HCT116 (cell line): ENCODE measurements around the gene C2CD2. TPM values are rescaled to one million over a fixed set of nuclear protein-coding genes. Genes with fewer than 3 reads are reported as not detected.

Source experiments
- ATAC-seq: fragments of 200-7000 bp; cut with Tn5 transposase; 2 replicates; pipeline ENCODE4 v1.9.1; 2020; ENCODE audit warnings: mild to moderate bottlenecking, moderate library complexity
- BruUV-seq: library from RNA; stranded (reverse); fragments of 400-500 nt; replicated peaks from 2 replicates; lab custom pipeline; 2021; lab: Mats Ljungman, UMichigan
- CTCF ChIA-PET: fragments of 300-600 bp; sonication (Branson Sonifier 250); formaldehyde crosslinking; loops from one replicate; lab custom pipeline; 2021; ENCODE audit warnings: antibody characterized with exemption; lab: Charles Lee
- POLR2A ChIA-PET: fragments of 300-600, 350-600 bp; sonication (Branson Sonifier 250); formaldehyde crosslinking; loops from one replicate; lab custom pipeline; 2021; ENCODE audit warnings: antibody characterized with exemption; lab: Charles Lee
- RAD21 ChIA-PET, 2 experiments: fragments of 300-600 bp; sonication (Branson Sonifier 250); formaldehyde crosslinking; loops; one replicate each; lab custom pipeline; 2023; ENCODE audit warnings: low total read pairs in 2 of 2; ENCODE audit not compliant: uncharacterized antibody in 2 of 2, unreplicated experiment in 2 of 2, low non-redundant PET in 1 of 2; lab: Charles Lee
- DNase-seq: peaks from one replicate; pipeline ENCODE4 v3.0.0-alpha.2; 2010; ENCODE audit warnings: low read depth, low spot score
- H2AFZ ChIP-seq: fragments of 200-600 bp; shearing (Covaris generic), sonication (generic); 2 replicates; pipeline ENCODE4 v1.6.1; 2017; ENCODE audit warnings: low read depth, mixed run types, mixed read lengths, antibody characterized with exemption, low read length; ENCODE audit not compliant: poor library complexity, severe bottlenecking
- H3K27ac ChIP-seq: 2 replicates; pipeline ENCODE4 v1.5.1; 2012; ENCODE audit warnings: low read depth, low read length
- H3K27me3 ChIP-seq: fragments of 200-600 bp; sonication (generic); 2 replicates; pipeline ENCODE4 v1.6.1; 2016; ENCODE audit warnings: mixed run types, low read length, mixed read lengths; ENCODE audit not compliant: insufficient read depth
- H3K36me3 ChIP-seq, 2 experiments: fragments of 200-500 bp in 1 of 2; fragments of 200-600 bp in 1 of 2; sonication (Bioruptor generic) in 1 of 2; sonication (generic) in 1 of 2; 2 replicates each; pipeline versions ENCODE4 v1.5.1 to v1.6.1; 2014 to 2016; ENCODE audit warnings: low read length in 2 of 2, inconsistent platforms in 1 of 2, mixed read lengths in 1 of 2, mixed run types in 1 of 2; ENCODE audit not compliant: insufficient read depth in 2 of 2, control insufficient read depth in 1 of 2
- H3K4me1 ChIP-seq, 2 experiments: fragments of 200-600 bp in 1 of 2; sonication (generic) in 1 of 2; 2 replicates each; pipeline versions ENCODE4 v1.5.1 to v1.6.1; 2012 to 2017; ENCODE audit warnings: low read length in 2 of 2, inconsistent platforms in 1 of 2, mild to moderate bottlenecking in 1 of 2, mixed read lengths in 1 of 2, mixed run types in 1 of 2, moderate library complexity in 1 of 2; ENCODE audit not compliant: insufficient read depth in 2 of 2, control insufficient read depth in 1 of 2
- H3K4me2 ChIP-seq: fragments of 200-600 bp; sonication (generic); 2 replicates; pipeline ENCODE4 v1.6.1; 2017; ENCODE audit warnings: mixed run types, low read length, mixed read lengths
- H3K4me3 ChIP-seq, 2 experiments: fragments of 200-600 bp in 1 of 2; sonication (generic) in 1 of 2; replicated peaks in 1 of 2; 2 replicates each; pipeline ENCODE4 v1.5.1; 2011 to 2016; ENCODE audit warnings: low read length in 2 of 2, control low read depth in 1 of 2, low read depth in 1 of 2, mild to moderate bottlenecking in 1 of 2, mixed read lengths in 1 of 2, mixed run types in 1 of 2
- H3K79me2 ChIP-seq: fragments of 200-600 bp; sonication (generic); 2 replicates; pipeline ENCODE4 v1.6.1; 2017; ENCODE audit warnings: mild to moderate bottlenecking, mixed run types, low read length, moderate library complexity, mixed read lengths; ENCODE audit not compliant: insufficient read depth
- H3K9ac ChIP-seq: fragments of 200-600 bp; sonication (generic); 2 replicates; pipeline ENCODE4 v1.6.1; 2016; ENCODE audit warnings: low read length, mixed read lengths
- H3K9me2 ChIP-seq: fragments of 200-600 bp; sonication (generic), shearing (Covaris generic); 2 replicates; pipeline ENCODE4 v1.6.1; 2017; ENCODE audit warnings: mixed run types, mild to moderate bottlenecking, moderate library complexity; ENCODE audit not compliant: insufficient read depth
- H3K9me3 ChIP-seq, 2 experiments: fragments of 200-500 bp in 1 of 2; fragments of 200-600 bp in 1 of 2; sonication (Bioruptor generic) in 1 of 2; sonication (generic) in 1 of 2; 2 replicates each; pipeline ENCODE4 v1.6.1; 2014 to 2017; ENCODE audit warnings: low read length in 2 of 2, mixed read lengths in 2 of 2, inconsistent platforms in 1 of 2, low read depth in 1 of 2, mild to moderate bottlenecking in 1 of 2, mixed run types in 1 of 2, moderate library complexity in 1 of 2; ENCODE audit not compliant: control insufficient read depth in 1 of 2, insufficient read depth in 1 of 2
- H4K20me1 ChIP-seq: fragments of 200-600 bp; sonication (generic), shearing (Covaris generic); 2 replicates; pipeline ENCODE4 v1.6.1; 2017; ENCODE audit warnings: mixed run types, mild to moderate bottlenecking, moderate library complexity; ENCODE audit not compliant: insufficient read depth
- CEBPB ChIP-seq: IDR thresholded peaks from 2 replicates; pipeline ENCODE4 v1.6.1; 2012; ENCODE audit warnings: low read depth
- EGR1 ChIP-seq: IDR thresholded peaks from 2 replicates; pipeline ENCODE4 v1.6.1; 2012; ENCODE audit warnings: low read depth
- ELF1 ChIP-seq: IDR thresholded peaks from 2 replicates; pipeline ENCODE4 v1.6.1; 2012; ENCODE audit warnings: low read depth, borderline replicate concordance
- EZH2 ChIP-seq: fragments of 200-600 bp; sonication (generic); IDR thresholded peaks from 2 replicates; pipeline ENCODE4 v1.6.1; 2017; ENCODE audit warnings: antibody characterized with exemption, mixed run types
- FOSL1 ChIP-seq: IDR thresholded peaks from 2 replicates; pipeline ENCODE4 v1.6.1; 2012; ENCODE audit warnings: low read depth
- POLR2AphosphoS5 ChIP-seq: IDR thresholded peaks from 2 replicates; pipeline ENCODE4 v1.6.1; 2011; ENCODE audit warnings: mild to moderate bottlenecking, low read depth, low read length, moderate library complexity
- RAD21 ChIP-seq: IDR thresholded peaks from 2 replicates; pipeline ENCODE4 v1.6.1; 2012; ENCODE audit warnings: low read depth, mild to moderate bottlenecking
- REST ChIP-seq: IDR thresholded peaks from 2 replicates; pipeline ENCODE4 v1.6.1; 2012; ENCODE audit warnings: low read depth
- SIN3A ChIP-seq: IDR thresholded peaks from 2 replicates; pipeline ENCODE4 v1.6.1; 2012; ENCODE audit warnings: low read depth
- SRF ChIP-seq: IDR thresholded peaks from 2 replicates; pipeline ENCODE4 v1.6.1; 2012; ENCODE audit warnings: low read depth
- TCF7L2 ChIP-seq: IDR thresholded peaks from 2 replicates; pipeline ENCODE4 v1.7.0; 2011; ENCODE audit warnings: borderline replicate concordance, inconsistent platforms; ENCODE audit not compliant: insufficient read depth, insufficient read length; ENCODE audit errors: extremely low read depth
- YY1 ChIP-seq: IDR thresholded peaks from 2 replicates; pipeline ENCODE4 v1.6.1; 2011; ENCODE audit warnings: low read length, low read depth, moderate library complexity, mild to moderate bottlenecking; ENCODE audit not compliant: insufficient replicate concordance; ENCODE audit errors: extremely low read depth
- ZBTB33 ChIP-seq: IDR thresholded peaks from 2 replicates; pipeline ENCODE4 v1.6.1; 2011; ENCODE audit warnings: mild to moderate bottlenecking, low read length, moderate library complexity; ENCODE audit not compliant: insufficient replicate concordance; ENCODE audit errors: extremely low read depth
- ZFX ChIP-seq: fragments of 450-650 bp; IDR thresholded peaks from 2 replicates; pipeline ENCODE4 v1.6.1; 2017
- ZNF274 ChIP-seq: fragments of 200-500 bp; sonication (Bioruptor generic); IDR thresholded peaks from 2 replicates; pipeline ENCODE4 v1.6.1; 2014; ENCODE audit warnings: mild to moderate bottlenecking, low read depth, low read length, inconsistent platforms
- intact Hi-C: fragments of 100-400 bp; cut with micrococcal nuclease; formaldehyde crosslinking; loops from 2 replicates; pipeline ENCODE4 v1.10.0; 2022
- total RNA-seq: library from RNA; stranded (reverse); gene quantifications from one replicate; pipeline ENCODE4 v1.2.1, GENCODE V29; 2021; ENCODE audit not compliant: unreplicated experiment
- TF ChIP-seq, protein P1 (sequence below): IDR thresholded peaks from 2 replicates; pipeline ENCODE4 v1.6.1; 2012
- TF ChIP-seq, protein P2 (sequence below), 3 experiments: fragments of 200-600 bp in 1 of 3; sonication (generic) in 1 of 3; IDR thresholded peaks in 2 of 3; conservative IDR thresholded peaks in 1 of 3; 2 replicates each; pipeline ENCODE4 v1.5.1; 2012 to 2017; ENCODE audit warnings: low read depth in 2 of 3, low read length in 2 of 3, antibody characterized with exemption in 1 of 3, borderline replicate concordance in 1 of 3, control low read depth in 1 of 3, mild to moderate bottlenecking in 1 of 3, mixed read lengths in 1 of 3, mixed run types in 1 of 3, moderate library complexity in 1 of 3; ENCODE audit not compliant: insufficient read depth in 1 of 3
- TF ChIP-seq, protein P3 (sequence below): IDR thresholded peaks from 2 replicates; pipeline ENCODE4 v1.6.1; 2012

The C2CD2 gene
- total RNA-seq, 1 experiment from 2014 or later, result 22.0 TPM

DNA sequence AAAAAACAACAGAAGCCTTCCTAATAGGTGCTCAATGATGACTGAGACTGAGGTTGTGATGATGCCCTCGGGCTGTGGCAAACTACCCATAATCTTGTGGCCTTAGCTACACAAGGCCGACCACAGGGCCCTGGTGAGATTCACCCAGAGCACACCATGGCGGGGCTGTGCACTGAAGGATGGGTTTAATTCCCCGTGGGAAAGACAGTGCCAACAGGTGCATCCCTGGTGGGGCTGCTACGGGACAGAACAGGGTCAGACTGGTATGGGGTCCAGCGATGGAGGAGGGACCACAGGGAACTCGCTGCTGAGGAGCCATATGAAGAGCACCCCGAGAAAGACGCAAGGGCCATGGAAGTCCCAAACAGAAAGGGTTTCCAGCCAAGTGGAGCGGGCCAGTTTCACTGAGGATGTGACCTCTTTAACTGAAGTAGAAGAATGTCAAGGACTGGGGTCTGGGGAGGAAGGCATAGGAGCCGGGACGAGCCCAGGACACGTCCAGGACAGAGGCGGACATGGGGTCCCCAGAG lies 96.0 kb downstream of the C2CD2 start:
- Histone ChIP-seq H2AFZ (no peak overlapping the region), H4K20me1 (no peaks in the 10 kb centered on the region), H3K9me2 (no peaks in the 10 kb centered on the region), H3K4me1 (no peaks in the 10 kb centered on the region), H3K79me2 (peaks cover 4% of the 10 kb centered on the region; the same call in 1 of the 2 replicates), H3K27ac (no peak overlapping the region), H3K27me3 (no peaks in the 10 kb centered on the region), H3K9me3 (no peaks in the 10 kb centered on the region), H3K4me2 (no peak overlapping the region), H3K4me3 (no peak overlapping the region), H3K36me3 (no peaks in the 10 kb centered on the region), H3K9ac (no peak overlapping the region)
- BruUV-seq, result no TSS peak
- no peak for ATAC-seq
- no peak for DNase-seq
- ChIA-PET POLR2A (no interaction called here), CTCF (no interaction called here), RAD21 (no interaction called here)
- intact Hi-C loops, result no loop called here
- TF ChIP-seq ZFX (no peak), TCF7L2 (no peak), SIN3A (no peak), REST (no peak), POLR2AphosphoS5 (no peak), RAD21 (no peak), ZNF274 (no peak), ELF1 (no peak), SRF (no peak), CEBPB (no peak), YY1 (no peak), FOSL1 (no peak), ZBTB33 (no peak), EGR1 (no peak), EZH2 (no peak)
- TF ChIP-seq, protein P1, sequence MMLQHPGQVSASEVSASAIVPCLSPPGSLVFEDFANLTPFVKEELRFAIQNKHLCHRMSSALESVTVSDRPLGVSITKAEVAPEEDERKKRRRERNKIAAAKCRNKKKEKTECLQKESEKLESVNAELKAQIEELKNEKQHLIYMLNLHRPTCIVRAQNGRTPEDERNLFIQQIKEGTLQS, result no peak
- TF ChIP-seq, protein P2, sequence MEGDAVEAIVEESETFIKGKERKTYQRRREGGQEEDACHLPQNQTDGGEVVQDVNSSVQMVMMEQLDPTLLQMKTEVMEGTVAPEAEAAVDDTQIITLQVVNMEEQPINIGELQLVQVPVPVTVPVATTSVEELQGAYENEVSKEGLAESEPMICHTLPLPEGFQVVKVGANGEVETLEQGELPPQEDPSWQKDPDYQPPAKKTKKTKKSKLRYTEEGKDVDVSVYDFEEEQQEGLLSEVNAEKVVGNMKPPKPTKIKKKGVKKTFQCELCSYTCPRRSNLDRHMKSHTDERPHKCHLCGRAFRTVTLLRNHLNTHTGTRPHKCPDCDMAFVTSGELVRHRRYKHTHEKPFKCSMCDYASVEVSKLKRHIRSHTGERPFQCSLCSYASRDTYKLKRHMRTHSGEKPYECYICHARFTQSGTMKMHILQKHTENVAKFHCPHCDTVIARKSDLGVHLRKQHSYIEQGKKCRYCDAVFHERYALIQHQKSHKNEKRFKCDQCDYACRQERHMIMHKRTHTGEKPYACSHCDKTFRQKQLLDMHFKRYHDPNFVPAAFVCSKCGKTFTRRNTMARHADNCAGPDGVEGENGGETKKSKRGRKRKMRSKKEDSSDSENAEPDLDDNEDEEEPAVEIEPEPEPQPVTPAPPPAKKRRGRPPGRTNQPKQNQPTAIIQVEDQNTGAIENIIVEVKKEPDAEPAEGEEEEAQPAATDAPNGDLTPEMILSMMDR (IDR thresholded peaks at IDR 0.05 in 2 of 3, conservative IDR thresholded peaks at IDR 0.05 in 1 of 3; ENCODE audit: borderline replicate concordance in 1 of 3, insufficient read depth in 1 of 3, low read depth in 2 of 3, low read length in 2 of 3), result no peak
- TF ChIP-seq, protein P3, sequence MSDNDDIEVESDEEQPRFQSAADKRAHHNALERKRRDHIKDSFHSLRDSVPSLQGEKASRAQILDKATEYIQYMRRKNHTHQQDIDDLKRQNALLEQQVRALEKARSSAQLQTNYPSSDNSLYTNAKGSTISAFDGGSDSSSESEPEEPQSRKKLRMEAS, result no peak
